SK-N-SH treated with all-trans-retinoic acid at 6 μM for 48 hours (cell line): ENCODE results near the gene RPUSD2.

Experiments
- ARNTL ChIP-seq: fragments of 450-650 bp; formaldehyde crosslinking; IDR thresholded peaks from 2 replicates; pipeline ENCODE4 v1.5.0; 2020; ENCODE audit warnings: low read depth, mild to moderate bottlenecking, moderate library complexity, borderline replicate concordance
- BACH2 ChIP-seq: fragments of 250-450 bp; sonication (Bioruptor Pico); IDR thresholded peaks from 2 replicates; pipeline ENCODE4 v1.9.0; 2021; ENCODE audit warnings: mild to moderate bottlenecking, borderline replicate concordance
- ESRRG ChIP-seq: fragments of 250-450 bp; sonication (Bioruptor Pico); IDR thresholded peaks from 2 replicates; pipeline ENCODE4 v1.6.1; 2021; ENCODE audit warnings: mild to moderate bottlenecking
- GLIS3 ChIP-seq: fragments of 250-450 bp; sonication (Bioruptor Pico); IDR thresholded peaks from 2 replicates; pipeline ENCODE4 v1.5.0; 2020; ENCODE audit warnings: mild to moderate bottlenecking, moderate library complexity
- ISL1 ChIP-seq: fragments of 250-450 bp; sonication (Bioruptor Pico); IDR thresholded peaks from 2 replicates; pipeline ENCODE4 v2.1.2; 2022; ENCODE audit warnings: mild to moderate bottlenecking, moderate library complexity
- RARB ChIP-seq: fragments of 250-450 bp; sonication (Bioruptor Pico); IDR thresholded peaks from 2 replicates; pipeline ENCODE4 v1.8.0; 2021; ENCODE audit warnings: mild to moderate bottlenecking, moderate library complexity
- TOX ChIP-seq: fragments of 250-450 bp; sonication (Bioruptor Pico); IDR thresholded peaks from 2 replicates; pipeline ENCODE4 v1.8.0; 2021; ENCODE audit warnings: mild to moderate bottlenecking, moderate library complexity, borderline replicate concordance
- ZFP3 ChIP-seq: fragments of 250-450 bp; sonication (Bioruptor Pico); IDR thresholded peaks from 2 replicates; pipeline ENCODE4 v1.5.0; 2020; ENCODE audit warnings: mild to moderate bottlenecking, moderate library complexity
- ZNF70 ChIP-seq: fragments of 450-650 bp; formaldehyde crosslinking; IDR thresholded peaks from 2 replicates; pipeline ENCODE4 v1.5.0; 2020; ENCODE audit warnings: mild to moderate bottlenecking, moderate library complexity
- TF ChIP-seq, protein P1 (sequence below): fragments of 250-450 bp; sonication (Bioruptor Pico); IDR thresholded peaks from 2 replicates; pipeline ENCODE4 v1.8.0; 2021; ENCODE audit warnings: low read depth, mild to moderate bottlenecking, moderate library complexity, borderline replicate concordance
- TF ChIP-seq, protein P2 (sequence below): fragments of 250-450 bp; sonication (Bioruptor Pico); IDR thresholded peaks from 2 replicates; pipeline ENCODE4 v1.5.0; 2020; ENCODE audit warnings: mild to moderate bottlenecking, moderate library complexity

DNA sequence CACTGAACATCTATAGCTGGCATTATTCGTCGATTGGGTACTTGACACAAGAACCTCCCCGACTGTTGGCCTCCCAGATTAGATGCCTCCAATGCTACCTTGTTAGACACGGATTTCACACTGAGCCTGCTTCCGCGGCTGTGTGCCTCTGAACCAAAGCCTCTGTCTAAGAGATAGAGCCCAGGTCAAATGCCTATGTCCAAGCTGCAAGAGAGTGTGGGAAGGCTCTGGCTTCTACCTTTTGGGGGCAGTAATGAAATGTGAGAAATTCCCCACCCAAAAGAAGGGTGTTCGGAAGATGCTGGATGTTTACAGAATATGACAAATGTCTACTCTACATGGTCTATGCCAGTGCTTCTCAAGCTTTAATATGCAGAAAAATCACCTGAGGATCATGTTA is 2.0 kb upstream of the RPUSD2 start:
- TF ChIP-seq TOX (CRISPR knock-in tag) (no peak), ZFP3 (CRISPR knock-in tag) (no peak), ARNTL (CRISPR knock-in tag) (no peak), RARB (no peak), ISL1 (no peak), BACH2 (CRISPR knock-in tag) (no peak), ESRRG (CRISPR knock-in tag) (no peak), GLIS3 (CRISPR knock-in tag) (no peak), ZNF70 (CRISPR knock-in tag) (no peak)
- TF ChIP-seq, protein P1, sequence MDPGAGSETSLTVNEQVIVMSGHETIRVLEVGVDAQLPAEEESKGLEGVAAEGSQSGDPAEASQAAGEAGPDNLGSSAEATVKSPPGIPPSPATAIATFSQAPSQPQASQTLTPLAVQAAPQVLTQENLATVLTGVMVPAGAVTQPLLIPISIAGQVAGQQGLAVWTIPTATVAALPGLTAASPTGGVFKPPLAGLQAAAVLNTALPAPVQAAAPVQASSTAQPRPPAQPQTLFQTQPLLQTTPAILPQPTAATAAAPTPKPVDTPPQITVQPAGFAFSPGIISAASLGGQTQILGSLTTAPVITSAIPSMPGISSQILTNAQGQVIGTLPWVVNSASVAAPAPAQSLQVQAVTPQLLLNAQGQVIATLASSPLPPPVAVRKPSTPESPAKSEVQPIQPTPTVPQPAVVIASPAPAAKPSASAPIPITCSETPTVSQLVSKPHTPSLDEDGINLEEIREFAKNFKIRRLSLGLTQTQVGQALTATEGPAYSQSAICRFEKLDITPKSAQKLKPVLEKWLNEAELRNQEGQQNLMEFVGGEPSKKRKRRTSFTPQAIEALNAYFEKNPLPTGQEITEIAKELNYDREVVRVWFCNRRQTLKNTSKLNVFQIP (CRISPR knock-in tag) = no peak
- TF ChIP-seq, protein P2, sequence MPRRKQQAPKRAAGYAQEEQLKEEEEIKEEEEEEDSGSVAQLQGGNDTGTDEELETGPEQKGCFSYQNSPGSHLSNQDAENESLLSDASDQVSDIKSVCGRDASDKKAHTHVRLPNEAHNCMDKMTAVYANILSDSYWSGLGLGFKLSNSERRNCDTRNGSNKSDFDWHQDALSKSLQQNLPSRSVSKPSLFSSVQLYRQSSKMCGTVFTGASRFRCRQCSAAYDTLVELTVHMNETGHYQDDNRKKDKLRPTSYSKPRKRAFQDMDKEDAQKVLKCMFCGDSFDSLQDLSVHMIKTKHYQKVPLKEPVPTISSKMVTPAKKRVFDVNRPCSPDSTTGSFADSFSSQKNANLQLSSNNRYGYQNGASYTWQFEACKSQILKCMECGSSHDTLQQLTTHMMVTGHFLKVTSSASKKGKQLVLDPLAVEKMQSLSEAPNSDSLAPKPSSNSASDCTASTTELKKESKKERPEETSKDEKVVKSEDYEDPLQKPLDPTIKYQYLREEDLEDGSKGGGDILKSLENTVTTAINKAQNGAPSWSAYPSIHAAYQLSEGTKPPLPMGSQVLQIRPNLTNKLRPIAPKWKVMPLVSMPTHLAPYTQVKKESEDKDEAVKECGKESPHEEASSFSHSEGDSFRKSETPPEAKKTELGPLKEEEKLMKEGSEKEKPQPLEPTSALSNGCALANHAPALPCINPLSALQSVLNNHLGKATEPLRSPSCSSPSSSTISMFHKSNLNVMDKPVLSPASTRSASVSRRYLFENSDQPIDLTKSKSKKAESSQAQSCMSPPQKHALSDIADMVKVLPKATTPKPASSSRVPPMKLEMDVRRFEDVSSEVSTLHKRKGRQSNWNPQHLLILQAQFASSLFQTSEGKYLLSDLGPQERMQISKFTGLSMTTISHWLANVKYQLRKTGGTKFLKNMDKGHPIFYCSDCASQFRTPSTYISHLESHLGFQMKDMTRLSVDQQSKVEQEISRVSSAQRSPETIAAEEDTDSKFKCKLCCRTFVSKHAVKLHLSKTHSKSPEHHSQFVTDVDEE (CRISPR knock-in tag) = no peak
